Keratinocyte (primary cell): Measurements from ENCODE around the gene LAPTM5.

Experiments used
- EZH2 ChIP-seq: IDR thresholded peaks from one replicate; pipeline ENCODE4 v1.6.1; 2012; ENCODE audit warnings: inconsistent platforms, mild to moderate bottlenecking, low read length, moderate library complexity
- TF ChIP-seq, protein P1 (sequence below), 3 experiments: IDR thresholded peaks in 1 of 3; conservative IDR thresholded peaks in 1 of 3; optimal IDR thresholded peaks in 1 of 3; 2 replicates in 2 of 3; 3 replicates in 1 of 3; pipeline versions ENCODE3 to v1.5.1; 2011; ENCODE audit warnings: low read length in 3 of 3, mild to moderate bottlenecking in 3 of 3, moderate library complexity in 2 of 3, control low read depth in 1 of 3, inconsistent platforms in 1 of 3; ENCODE audit not compliant: insufficient read depth in 2 of 3; ENCODE audit errors: extremely low read depth in 1 of 3

DNA sequence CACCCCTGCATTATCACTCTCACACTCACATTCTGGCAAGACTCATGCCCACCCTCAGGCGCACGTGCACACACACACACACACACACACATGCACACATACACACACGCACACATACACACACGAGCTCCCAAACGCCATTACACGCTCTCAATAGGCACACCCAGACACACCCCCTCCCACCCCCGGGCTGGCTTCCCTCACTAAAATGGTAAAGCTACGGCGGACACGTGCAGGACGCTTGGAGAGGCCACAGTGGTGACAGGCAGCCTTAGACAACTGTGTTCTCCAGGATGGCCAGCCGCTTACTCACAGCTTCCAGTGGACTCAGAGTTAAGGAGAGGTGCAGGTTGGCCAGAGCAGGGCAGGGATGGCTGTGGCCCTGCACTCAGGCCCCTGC lies 44.3 kb downstream of the LAPTM5 start:
- TF ChIP-seq, protein P1, sequence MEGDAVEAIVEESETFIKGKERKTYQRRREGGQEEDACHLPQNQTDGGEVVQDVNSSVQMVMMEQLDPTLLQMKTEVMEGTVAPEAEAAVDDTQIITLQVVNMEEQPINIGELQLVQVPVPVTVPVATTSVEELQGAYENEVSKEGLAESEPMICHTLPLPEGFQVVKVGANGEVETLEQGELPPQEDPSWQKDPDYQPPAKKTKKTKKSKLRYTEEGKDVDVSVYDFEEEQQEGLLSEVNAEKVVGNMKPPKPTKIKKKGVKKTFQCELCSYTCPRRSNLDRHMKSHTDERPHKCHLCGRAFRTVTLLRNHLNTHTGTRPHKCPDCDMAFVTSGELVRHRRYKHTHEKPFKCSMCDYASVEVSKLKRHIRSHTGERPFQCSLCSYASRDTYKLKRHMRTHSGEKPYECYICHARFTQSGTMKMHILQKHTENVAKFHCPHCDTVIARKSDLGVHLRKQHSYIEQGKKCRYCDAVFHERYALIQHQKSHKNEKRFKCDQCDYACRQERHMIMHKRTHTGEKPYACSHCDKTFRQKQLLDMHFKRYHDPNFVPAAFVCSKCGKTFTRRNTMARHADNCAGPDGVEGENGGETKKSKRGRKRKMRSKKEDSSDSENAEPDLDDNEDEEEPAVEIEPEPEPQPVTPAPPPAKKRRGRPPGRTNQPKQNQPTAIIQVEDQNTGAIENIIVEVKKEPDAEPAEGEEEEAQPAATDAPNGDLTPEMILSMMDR (optimal IDR thresholded peaks at IDR 0.05 in 1 of 3, IDR thresholded peaks at IDR 0.05 in 1 of 3, conservative IDR thresholded peaks at IDR 0.05 in 1 of 3; ENCODE audit: extremely low read depth in 1 of 3, insufficient read depth in 2 of 3, low read length in 3 of 3), result no peak
- no peak for TF ChIP-seq EZH2
